ENCODE data around the gene IRGC. TPM values are rescaled to one million over a fixed set of nuclear protein-coding genes. Genes with fewer than 3 reads are reported as not detected.
"Not testable (repeated sequence)": the region's sequence is repeated elsewhere in the genome, so short reads cannot be mapped to it uniquely, and the experiment has no call there.

The IRGC gene
- total and polyA plus RNA-seq, 7 donors = not detected

- ATAC-seq = no peak
- Histone ChIP-seq H3K4me1 (no peaks in the 10 kb centered on the region), H3K36me3 (ENCODE audit: insufficient read depth in 1 of 2, low read depth in 1 of 2) (no peaks in the 10 kb centered on the region), H3K27ac (no peak overlapping the region), H3K4me3 (no peak overlapping the region), H3K9me3 (no peaks in the 10 kb centered on the region), H3K27me3 (ENCODE audit: insufficient read depth in 3 of 3, low read length in 2 of 3) (peaks cover 0 to 27% (median 4%) of the 10 kb centered on the region in 3 donors)
- intact Hi-C loops (cut with DNase I) = no loop called here
- WGBS, 3 donors = 29 to 32% (median 31%) methylated on average over 8 of the region's 8 CpGs
- TF ChIP-seq CTCF (IDR thresholded peaks at IDR 0.05) = no peak
- DNase-seq = no peak
Measured at GRCh38 chr19:43675269-43675879, 40.5 kb upstream of the IRGC start.

- TF ChIP-seq CTCF (IDR thresholded peaks at IDR 0.05) = no peak
- Histone ChIP-seq H3K27me3 (ENCODE audit: insufficient read depth in 3 of 3, low read length in 2 of 3) (peaks cover 0 to 23% (median 2%) of the 10 kb centered on the region in 3 donors), H3K27ac (no peak overlapping the region), H3K4me3 (no peak overlapping the region), H3K9me3 (no peaks in the 10 kb centered on the region), H3K36me3 (ENCODE audit: insufficient read depth in 1 of 2, low read depth in 1 of 2) (no peaks in the 10 kb centered on the region), H3K4me1 (no peaks in the 10 kb centered on the region)
- intact Hi-C loops (cut with DNase I) = no loop called here
- DNase-seq = no peak
- WGBS, 3 donors = 85 to 92% (median 90%) methylated on average over 11 of the region's 11 CpGs
- ATAC-seq = no peak
Measured at GRCh38 chr19:43675906-43676305, 40.0 kb upstream of the IRGC start.

- H3K4me3 ChIP-seq = no peak overlapping the region
- DNase-seq = no peak
- no peak for TF ChIP-seq CTCF (IDR thresholded peaks at IDR 0.05)
- intact Hi-C loops (cut with DNase I) = no loop called here
- H3K9me3 ChIP-seq = no peaks in the 10 kb centered on the region
- no peaks in the 10 kb centered on the region for H3K36me3 ChIP-seq (ENCODE audit: insufficient read depth in 1 of 2, low read depth in 1 of 2)
- 92 to 94% (median 92%) methylated on average over 11 of the region's 11 CpGs for WGBS, 3 donors
- H3K27ac ChIP-seq = no peak overlapping the region
- H3K4me1 ChIP-seq = no peaks in the 10 kb centered on the region
- peaks cover 0 to 15% (median 2%) of the 10 kb centered on the region in 3 donors for H3K27me3 ChIP-seq (ENCODE audit: insufficient read depth in 3 of 3, low read length in 2 of 3)
- no peak for ATAC-seq
Measured at GRCh38 chr19:43678512-43679261, 37.2 kb upstream of the IRGC start.

- no peak for ATAC-seq
- H3K27me3 ChIP-seq (ENCODE audit: insufficient read depth in 3 of 3, low read length in 2 of 3) = peaks cover 0 to 2% (median 0%) of the 10 kb centered on the region in 3 donors
- no peak for TF ChIP-seq CTCF (IDR thresholded peaks at IDR 0.05)
- 36 to 57% (median 43%) methylated on average over 5 of the region's 5 CpGs for WGBS, 3 donors
- H3K4me1 ChIP-seq = no peaks in the 10 kb centered on the region
- H3K27ac ChIP-seq = no peak overlapping the region
- DNase-seq = no peak
- H3K4me3 ChIP-seq = no peak overlapping the region
- no peaks in the 10 kb centered on the region for H3K9me3 ChIP-seq
- H3K36me3 ChIP-seq (ENCODE audit: insufficient read depth in 1 of 2, low read depth in 1 of 2) = no peaks in the 10 kb centered on the region
- intact Hi-C loops (cut with DNase I) = no loop called here
Measured at GRCh38 chr19:43681821-43682220, 34.1 kb upstream of the IRGC start.

GRCh38 chr19:43682269-43682668 lies 33.6 kb upstream of the IRGC start:
- H3K4me3 ChIP-seq; H3K36me3 ChIP-seq (ENCODE audit: insufficient read depth in 1 of 2, low read depth in 1 of 2); intact Hi-C loops (cut with DNase I); DNase-seq; H3K27me3 ChIP-seq (ENCODE audit: insufficient read depth in 3 of 3, low read length in 2 of 3); H3K27ac ChIP-seq; ATAC-seq; H3K4me1 ChIP-seq; H3K9me3 ChIP-seq: not testable (repeated sequence)
- WGBS, 3 donors = 84 to 96% (median 90%) methylated on average over 5 of the region's 5 CpGs
